HG02884 (cell line): ENCODE results near the gene VPS4B.
"Not testable (repeated sequence)": the region's sequence is repeated elsewhere in the genome, so short reads cannot be mapped to it uniquely, and the experiment has no call there.

Source experiments
- ATAC-seq: cut with Tn5 transposase; IDR thresholded peaks from one replicate; pipeline ENCODE4 v1.9.1; 2021; ENCODE audit warnings: mild to moderate bottlenecking, moderate library complexity; ENCODE audit not compliant: unreplicated experiment

VPS4B gene

DNA sequence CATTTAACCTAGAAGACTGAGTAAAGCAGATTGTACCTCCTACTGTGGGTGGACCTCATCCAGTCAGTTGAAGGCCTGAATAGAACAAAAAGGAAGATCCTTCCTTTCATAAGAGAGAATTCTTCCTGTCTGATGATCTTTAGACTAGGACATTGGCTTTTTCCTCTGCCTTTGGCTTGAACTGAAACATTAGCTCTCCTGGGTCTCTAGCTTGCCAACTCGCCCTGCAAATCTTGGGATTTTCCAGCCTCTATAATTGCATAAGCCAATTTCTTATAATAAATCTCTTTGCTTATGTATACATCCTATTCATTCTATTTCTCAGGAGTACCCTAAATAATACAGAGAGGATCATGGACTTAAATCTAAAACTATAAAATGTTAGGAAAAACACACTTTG lies 49.1 kb downstream of the VPS4B start:
- no peak for ATAC-seq

GRCh38 chr18:63368611-63369010 lies 53.7 kb downstream of the VPS4B start:
- ATAC-seq = no peak

GRCh38 chr18:63367053-63367953 lies 55.0 kb downstream of the VPS4B start, which contains the start of gene KDSR:
Gene KDSR (minus strand): TSS chr18:63367206. CDS start chr18:63367118, 88 bp downstream.
- ATAC-seq = peak; percentile 82

GRCh38 chr18:63366213-63367052 lies 55.8 kb downstream of the VPS4B start:
- ATAC-seq = peak; percentile 37

DNA sequence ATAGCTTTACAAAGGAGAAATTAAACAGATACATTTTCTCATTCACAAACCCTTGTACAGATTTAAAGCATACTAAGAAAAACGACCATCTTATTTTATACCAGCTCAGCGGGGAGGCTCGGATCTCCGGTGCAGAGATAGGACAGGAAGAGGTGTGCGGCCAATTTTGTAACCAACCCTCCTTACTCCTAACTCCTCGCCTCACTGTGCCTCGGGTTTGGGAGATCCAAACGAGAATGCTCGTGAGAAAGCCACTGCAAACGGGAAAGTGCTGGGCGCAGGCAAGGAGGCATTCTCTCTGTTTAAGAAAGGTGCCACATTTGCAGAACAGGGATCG lies 56.4 kb downstream of the VPS4B start:
- ATAC-seq = no peak

DNA sequence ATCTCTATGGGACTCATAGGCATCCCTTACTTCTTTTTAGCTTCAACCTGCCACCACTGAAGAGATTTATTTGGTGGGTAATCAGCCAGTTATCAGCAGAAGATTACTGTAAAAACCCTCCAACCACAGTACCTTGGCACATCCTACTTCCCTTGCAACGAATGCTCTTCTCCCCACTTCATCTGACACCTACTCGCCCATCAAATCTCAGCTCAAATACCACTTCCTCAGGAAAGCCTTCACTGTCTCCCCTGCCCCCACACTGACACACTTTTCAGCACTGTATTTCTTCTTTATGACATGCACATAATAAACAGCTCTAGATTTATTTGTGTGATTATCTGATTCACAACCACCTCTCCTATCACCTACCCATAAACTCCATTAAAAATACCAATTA lies 58.3 kb downstream of the VPS4B start:
- ATAC-seq = no peak

GRCh38 chr18:63363420-63363819 lies 58.9 kb downstream of the VPS4B start:
- ATAC-seq = not testable (repeated sequence)

DNA sequence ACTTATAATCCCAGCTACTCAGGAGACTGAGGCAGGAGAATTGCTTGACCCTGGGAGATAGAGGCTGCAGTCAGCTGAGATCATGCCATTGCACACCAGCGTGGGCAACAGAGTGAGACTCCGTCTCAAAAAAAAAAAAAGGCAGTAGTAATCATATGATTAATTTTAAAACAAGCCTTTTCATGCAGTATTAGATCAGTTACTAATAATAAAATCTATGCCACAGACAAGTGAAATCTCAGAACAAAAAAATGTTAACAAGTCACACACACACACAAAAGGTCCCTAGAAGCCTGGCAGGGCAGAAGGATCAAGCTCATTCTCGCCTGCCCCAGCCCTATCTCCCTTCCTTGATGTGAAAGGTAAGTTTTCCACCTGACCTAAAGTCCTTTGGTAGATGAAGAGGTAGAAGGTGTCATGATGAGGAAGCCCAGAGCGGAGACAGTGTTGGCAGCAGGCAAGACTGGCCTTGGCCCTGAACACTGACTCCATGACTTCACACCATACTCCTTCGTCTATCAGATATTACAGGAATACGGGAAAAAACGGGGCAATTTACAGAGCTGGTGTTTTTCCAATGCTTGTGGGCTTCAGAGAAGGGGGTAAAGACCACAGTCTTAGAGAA lies 65.9 kb downstream of the VPS4B start:
- ATAC-seq = no peak

DNA sequence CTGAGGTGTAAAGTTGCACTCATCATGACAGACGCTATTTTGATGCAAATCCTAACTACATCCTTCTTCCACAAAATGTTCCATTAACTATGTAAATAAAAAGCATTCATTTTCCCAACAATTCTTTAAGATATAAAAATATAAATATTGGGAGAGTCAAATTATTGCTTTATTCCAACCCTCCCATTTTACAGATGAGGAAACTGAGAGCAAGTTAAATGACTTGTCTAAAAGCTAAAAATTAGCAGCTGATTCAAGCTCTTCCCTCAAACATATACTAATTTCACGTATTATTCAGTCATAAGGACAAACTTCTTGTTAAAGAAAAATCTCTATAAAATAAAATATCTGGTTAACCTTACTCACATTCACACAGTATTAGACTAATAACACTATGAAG lies 72.0 kb downstream of the VPS4B start:
- no peak for ATAC-seq

DNA sequence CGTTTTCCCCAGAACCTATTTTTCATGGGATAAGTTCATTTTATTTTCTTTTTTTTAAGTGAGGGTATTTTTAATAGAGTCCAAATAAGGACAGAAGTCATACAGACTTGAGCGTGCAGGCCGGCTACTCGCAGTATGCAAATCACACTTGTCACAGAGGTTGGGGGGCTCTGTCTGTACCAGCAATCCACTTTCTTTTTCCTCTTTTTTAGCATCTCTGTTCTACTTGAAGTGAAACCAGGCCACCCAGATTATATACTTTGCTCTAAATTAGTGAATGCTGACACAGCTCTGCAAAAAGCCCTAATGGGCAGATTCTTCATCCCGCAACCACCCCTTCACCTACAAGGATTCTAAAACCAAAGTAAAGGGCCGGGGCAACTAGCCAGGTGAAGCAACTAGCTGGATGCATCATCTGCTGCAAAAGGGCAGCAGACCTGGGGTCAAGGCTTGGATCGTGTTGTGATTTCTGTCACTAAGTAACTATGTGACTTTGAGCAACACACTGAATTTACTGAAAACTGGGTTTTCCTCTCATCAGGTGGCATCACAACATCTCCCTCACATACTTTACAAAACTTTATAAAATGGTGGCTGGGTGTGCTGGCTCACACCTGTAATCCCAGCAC lies 73.7 kb downstream of the VPS4B start:
- ATAC-seq = no peak

- no peak for ATAC-seq
Measured at GRCh38 chr18:63346480-63347183, 75.6 kb downstream of the VPS4B start.

DNA sequence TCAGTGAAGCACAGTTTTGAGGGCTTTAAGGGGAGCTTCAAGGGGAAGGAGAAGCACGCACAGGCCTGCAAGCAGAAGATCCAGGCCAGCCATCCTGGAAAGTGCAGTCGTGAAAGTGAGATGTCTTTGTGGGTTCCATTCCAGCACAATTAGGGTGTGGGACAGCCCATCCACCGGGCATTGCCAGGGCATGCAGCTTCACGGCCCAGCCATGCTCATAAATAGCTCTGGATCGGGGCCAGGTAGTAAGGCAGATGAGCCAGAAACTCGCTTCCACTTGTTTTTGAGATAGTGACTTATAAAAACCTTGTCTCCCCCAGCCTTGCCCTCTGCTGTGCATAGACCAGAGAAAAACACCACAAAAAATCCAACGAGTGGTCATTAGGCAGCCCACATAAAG lies 76.2 kb downstream of the VPS4B start:
- ATAC-seq = no peak

DNA sequence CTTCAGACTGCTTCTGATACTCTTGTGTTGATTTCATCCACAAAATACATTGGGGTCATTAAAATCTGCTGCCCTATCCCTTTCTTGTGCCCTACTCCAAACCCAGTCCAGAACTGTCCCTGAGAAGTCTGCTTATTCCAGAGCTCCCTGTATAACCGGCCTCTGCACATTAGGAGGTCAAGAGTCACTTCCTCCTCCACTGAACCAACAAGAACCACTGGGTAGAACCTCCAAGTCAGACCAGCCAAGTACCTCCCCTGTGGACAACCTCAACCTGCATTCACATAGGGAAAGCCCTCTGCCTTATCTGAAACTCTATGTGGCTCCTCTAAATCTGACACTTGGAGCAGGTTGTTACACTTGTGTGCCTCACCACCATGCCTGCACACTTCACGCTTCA lies 77.4 kb downstream of the VPS4B start:
- no peak for ATAC-seq

DNA sequence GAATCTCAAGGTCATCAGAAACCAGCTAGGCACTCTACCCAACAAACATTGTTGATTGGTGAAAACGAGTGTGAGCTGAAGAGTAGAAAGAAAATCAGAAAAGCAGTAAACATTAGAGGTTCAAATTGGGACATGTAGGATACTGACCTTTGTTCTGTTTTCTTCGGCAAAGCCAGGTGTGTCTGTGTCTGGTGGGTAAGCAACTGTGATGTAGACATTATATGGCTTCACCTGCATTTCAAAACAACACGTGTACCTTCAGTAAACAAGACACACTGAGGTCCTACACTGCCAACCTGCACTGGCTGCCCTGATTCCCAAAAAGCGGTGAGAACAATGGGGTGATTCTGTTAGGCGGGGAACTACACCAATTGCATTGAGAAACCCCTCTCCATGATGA lies 78.0 kb downstream of the VPS4B start:
- ATAC-seq = no peak

DNA sequence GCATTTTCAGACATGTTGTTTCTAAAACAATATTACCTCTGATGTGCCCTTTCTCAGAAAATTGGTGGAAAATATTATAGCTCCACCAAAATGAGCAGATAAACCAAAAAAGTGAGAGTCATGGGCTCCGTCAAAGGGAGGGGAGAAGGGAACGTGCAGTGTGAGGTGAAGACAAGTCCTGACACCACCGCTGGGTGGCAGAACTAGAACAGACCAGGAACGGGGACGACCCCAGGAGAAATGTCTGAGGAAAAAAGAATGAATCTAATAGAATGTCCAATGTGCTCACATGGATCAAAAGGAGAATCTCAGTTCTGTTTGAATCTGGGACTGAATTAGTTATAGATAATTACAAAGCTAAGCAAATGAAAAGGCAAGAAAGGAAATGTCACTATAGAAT lies 80.1 kb downstream of the VPS4B start:
- peak; percentile 76 for ATAC-seq

GRCh38 chr18:63339920-63340484 lies 82.3 kb downstream of the VPS4B start:
- no peak for ATAC-seq
